ENCODE data around the gene TMTC2.

Gene TMTC2

GRCh38 chr12:82857276-82857675 lies 170.6 kb downstream of the TMTC2 start:
- H3K9me3 ChIP-seq (ENCODE audit: insufficient read depth, low read length): no peaks in the 10 kb centered on the region
- no peak overlapping the region for H3K4me2 ChIP-seq (ENCODE audit: low read depth, low read length, poor library complexity, severe bottlenecking)
- no peaks in the 10 kb centered on the region for H3K9me2 ChIP-seq (replicated peaks; ENCODE audit: insufficient read depth, low read length)
- H2AFZ ChIP-seq (ENCODE audit: low read depth, low read length, severe bottlenecking): no peak overlapping the region
- no peaks in the 10 kb centered on the region for H3F3A ChIP-seq (ENCODE audit: insufficient read depth)
- H4K20me1 ChIP-seq (ENCODE audit: low read depth, low read length): no peaks in the 10 kb centered on the region
- H3K27me3 ChIP-seq (ENCODE audit: low read length): no peaks in the 10 kb centered on the region
- no peaks in the 10 kb centered on the region for H3K79me2 ChIP-seq (ENCODE audit: insufficient read depth, low read length)
- no peak overlapping the region for H3K9ac ChIP-seq (ENCODE audit: low read length)
- TF ChIP-seq CTCF (IDR thresholded peaks at IDR 0.05; ENCODE audit: insufficient read depth, low read length, poor library complexity, severe bottlenecking) (no peak), EZH2phosphoT487 (conservative IDR thresholded peaks at IDR 0.05; ENCODE audit: low read length) (no peak)
- no peaks in the 10 kb centered on the region for H3K36me3 ChIP-seq (ENCODE audit: low read length)
- H3K4me3 ChIP-seq (ENCODE audit: insufficient read depth, low read length, poor library complexity, severe bottlenecking): no peak overlapping the region
- no peak overlapping the region for H3K27ac ChIP-seq (ENCODE audit: low read depth, low read length)

- no peak overlapping the region for H3K9ac ChIP-seq (ENCODE audit: low read length)
- H3K79me2 ChIP-seq (ENCODE audit: insufficient read depth, low read length): no peaks in the 10 kb centered on the region
- H3F3A ChIP-seq (ENCODE audit: insufficient read depth): no peaks in the 10 kb centered on the region
- H3K27ac ChIP-seq (ENCODE audit: low read depth, low read length): no peak overlapping the region
- no peaks in the 10 kb centered on the region for H3K27me3 ChIP-seq (ENCODE audit: low read length)
- no peaks in the 10 kb centered on the region for H3K36me3 ChIP-seq (ENCODE audit: low read length)
- H3K4me2 ChIP-seq (ENCODE audit: low read depth, low read length, poor library complexity, severe bottlenecking): no peak overlapping the region
- H3K9me2 ChIP-seq (replicated peaks; ENCODE audit: insufficient read depth, low read length): no peaks in the 10 kb centered on the region
- H4K20me1 ChIP-seq (ENCODE audit: low read depth, low read length): no peaks in the 10 kb centered on the region
- H2AFZ ChIP-seq (ENCODE audit: low read depth, low read length, severe bottlenecking): no peak overlapping the region
- no peak overlapping the region for H3K4me3 ChIP-seq (ENCODE audit: insufficient read depth, low read length, poor library complexity, severe bottlenecking)
- no peaks in the 10 kb centered on the region for H3K9me3 ChIP-seq (ENCODE audit: insufficient read depth, low read length)
- TF ChIP-seq EZH2phosphoT487 (conservative IDR thresholded peaks at IDR 0.05; ENCODE audit: low read length): no peak
- no peak for TF ChIP-seq CTCF (IDR thresholded peaks at IDR 0.05; ENCODE audit: insufficient read depth, low read length, poor library complexity, severe bottlenecking)
Measured at GRCh38 chr12:82857911-82858533, 171.3 kb downstream of the TMTC2 start.

GRCh38 chr12:82858534-82858917 lies 171.8 kb downstream of the TMTC2 start:
- Histone ChIP-seq H3K79me2 (ENCODE audit: insufficient read depth, low read length) (no peaks in the 10 kb centered on the region), H3K27me3 (ENCODE audit: low read length) (no peaks in the 10 kb centered on the region), H3K4me2 (ENCODE audit: low read depth, low read length, poor library complexity, severe bottlenecking) (no peak overlapping the region), H3F3A (ENCODE audit: insufficient read depth) (no peaks in the 10 kb centered on the region), H3K4me3 (ENCODE audit: insufficient read depth, low read length, poor library complexity, severe bottlenecking) (no peak overlapping the region), H3K9me3 (ENCODE audit: insufficient read depth, low read length) (no peaks in the 10 kb centered on the region), H4K20me1 (ENCODE audit: low read depth, low read length) (no peaks in the 10 kb centered on the region), H2AFZ (ENCODE audit: low read depth, low read length, severe bottlenecking) (no peak overlapping the region), H3K36me3 (ENCODE audit: low read length) (no peaks in the 10 kb centered on the region), H3K9ac (ENCODE audit: low read length) (no peak overlapping the region), H3K27ac (ENCODE audit: low read depth, low read length) (no peak overlapping the region), H3K9me2 (replicated peaks; ENCODE audit: insufficient read depth, low read length) (no peaks in the 10 kb centered on the region)
- TF ChIP-seq CTCF (IDR thresholded peaks at IDR 0.05; ENCODE audit: insufficient read depth, low read length, poor library complexity, severe bottlenecking) (no peak), EZH2phosphoT487 (conservative IDR thresholded peaks at IDR 0.05; ENCODE audit: low read length) (no peak)

Measured in SU-DHL-6 (cell line).